ENCODE data around the gene ISM1. TPM values are rescaled to one million over a fixed set of nuclear protein-coding genes. Genes with fewer than 3 reads are reported as not detected.

ISM1 gene
- total and polyA plus RNA-seq, 7 donors, result 0.56 to 1.8 (median 0.99) TPM

DNA sequence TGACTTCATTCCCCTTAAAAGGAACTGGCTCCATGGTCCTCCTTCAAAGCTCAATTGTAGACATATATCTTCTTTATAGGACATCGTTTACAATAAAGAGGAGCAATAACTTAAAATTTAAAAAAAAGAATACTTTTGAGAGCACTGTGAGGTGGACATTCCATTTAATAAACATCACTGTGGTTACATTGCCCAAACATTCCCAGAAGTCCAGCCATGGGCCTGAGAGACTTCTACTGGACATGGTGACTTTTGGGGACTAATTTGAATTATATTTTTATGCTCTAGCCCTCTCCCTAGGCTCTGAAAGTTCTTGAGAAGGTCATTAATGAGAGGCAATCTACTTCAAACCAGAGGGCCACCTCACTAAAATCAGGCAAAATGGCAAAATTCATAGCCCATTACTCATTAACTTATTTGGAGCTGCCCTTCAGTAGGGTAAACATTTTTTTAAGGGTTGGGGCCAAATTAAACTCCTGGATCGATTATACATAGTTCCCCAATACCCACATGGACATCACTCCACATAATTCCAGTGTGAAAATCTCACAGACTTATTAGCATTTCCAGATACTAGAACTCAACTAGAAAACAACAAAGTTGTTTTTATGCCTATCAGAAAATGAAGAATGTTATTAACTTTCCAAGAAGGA, 17.1 kb downstream of the ISM1 start:
- intact Hi-C loops (cut with DNase I), result no loop called here
- TF ChIP-seq, protein P1, sequence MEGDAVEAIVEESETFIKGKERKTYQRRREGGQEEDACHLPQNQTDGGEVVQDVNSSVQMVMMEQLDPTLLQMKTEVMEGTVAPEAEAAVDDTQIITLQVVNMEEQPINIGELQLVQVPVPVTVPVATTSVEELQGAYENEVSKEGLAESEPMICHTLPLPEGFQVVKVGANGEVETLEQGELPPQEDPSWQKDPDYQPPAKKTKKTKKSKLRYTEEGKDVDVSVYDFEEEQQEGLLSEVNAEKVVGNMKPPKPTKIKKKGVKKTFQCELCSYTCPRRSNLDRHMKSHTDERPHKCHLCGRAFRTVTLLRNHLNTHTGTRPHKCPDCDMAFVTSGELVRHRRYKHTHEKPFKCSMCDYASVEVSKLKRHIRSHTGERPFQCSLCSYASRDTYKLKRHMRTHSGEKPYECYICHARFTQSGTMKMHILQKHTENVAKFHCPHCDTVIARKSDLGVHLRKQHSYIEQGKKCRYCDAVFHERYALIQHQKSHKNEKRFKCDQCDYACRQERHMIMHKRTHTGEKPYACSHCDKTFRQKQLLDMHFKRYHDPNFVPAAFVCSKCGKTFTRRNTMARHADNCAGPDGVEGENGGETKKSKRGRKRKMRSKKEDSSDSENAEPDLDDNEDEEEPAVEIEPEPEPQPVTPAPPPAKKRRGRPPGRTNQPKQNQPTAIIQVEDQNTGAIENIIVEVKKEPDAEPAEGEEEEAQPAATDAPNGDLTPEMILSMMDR (IDR thresholded peaks at IDR 0.05), result no peak
- ATAC-seq (no peak), DNase-seq (no peak)
- no peak overlapping the region for H3K27ac ChIP-seq
- H3K4me1 ChIP-seq, result no peaks in the 10 kb centered on the region
- no peaks in the 10 kb centered on the region for H3K36me3 ChIP-seq (ENCODE audit: insufficient read depth in 1 of 2, low read depth in 1 of 2)
- H3K4me3 ChIP-seq, result no peak overlapping the region
- 66 to 73% (median 68%) methylated on average over 2 of the region's 2 CpGs for WGBS, 3 donors
- no peaks in the 10 kb centered on the region for H3K9me3 ChIP-seq
- H3K27me3 ChIP-seq (ENCODE audit: insufficient read depth in 3 of 3, low read length in 2 of 3), result peaks cover 0 to 4% (median 0%) of the 10 kb centered on the region in 3 donors

DNA sequence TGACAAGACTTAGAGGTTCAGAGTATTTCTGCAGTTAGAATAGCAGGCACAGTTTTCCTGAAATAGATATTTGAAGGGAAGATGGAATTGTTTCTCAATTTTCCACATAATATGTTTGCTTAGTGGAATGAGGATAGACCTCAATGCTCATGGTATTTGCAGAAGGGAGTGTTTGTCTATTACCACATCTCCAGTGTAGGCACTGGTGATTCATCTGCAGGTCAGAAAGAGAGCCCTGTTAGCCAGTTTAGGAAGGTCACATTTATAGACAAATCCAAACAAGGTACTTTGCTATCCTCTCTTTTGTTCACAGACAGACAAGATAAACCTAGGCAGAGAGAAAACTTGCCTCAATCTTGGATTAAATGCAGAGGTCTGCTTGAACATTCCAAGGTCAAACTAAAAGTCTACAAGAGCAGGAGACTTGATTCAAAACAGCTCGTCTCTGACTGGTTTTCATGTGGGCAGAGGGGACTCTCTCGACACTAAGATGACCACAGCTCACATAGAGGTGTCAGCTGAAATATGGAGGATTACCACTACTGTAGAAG, 22.8 kb downstream of the ISM1 start:
- no peak for ATAC-seq
- H3K4me1 ChIP-seq, result no peaks in the 10 kb centered on the region
- intact Hi-C loops (cut with DNase I), result no loop called here

DNA sequence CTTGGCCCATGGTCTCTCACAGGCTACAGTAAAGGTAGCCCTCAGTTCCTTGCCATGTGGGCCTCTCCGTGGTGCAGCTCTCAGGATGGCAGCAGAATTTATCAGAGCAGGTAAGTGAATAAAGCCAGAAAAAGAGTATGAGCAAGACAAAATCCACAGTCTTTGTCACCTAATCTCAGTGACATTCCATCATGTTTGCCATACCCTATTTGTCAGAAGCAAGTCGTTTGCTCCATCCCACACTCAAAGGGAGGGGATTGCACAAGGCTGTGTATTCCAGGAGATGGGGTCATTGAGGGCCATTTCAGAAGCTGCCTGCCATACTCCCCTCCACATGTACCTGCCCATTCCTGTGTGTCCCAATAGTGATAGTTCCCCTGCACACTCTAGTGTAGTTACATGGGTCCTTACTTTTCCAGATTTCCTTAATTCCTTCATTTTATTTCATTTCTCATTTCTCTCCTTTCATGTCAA, 24.2 kb downstream of the ISM1 start:
- Histone ChIP-seq H3K4me1 (no peaks in the 10 kb centered on the region), H3K9me3 (no peaks in the 10 kb centered on the region), H3K27ac (no peak overlapping the region), H3K36me3 (ENCODE audit: insufficient read depth in 1 of 2, low read depth in 1 of 2) (no peaks in the 10 kb centered on the region), H3K4me3 (no peak overlapping the region), H3K27me3 (ENCODE audit: insufficient read depth in 3 of 3, low read length in 2 of 3) (peaks cover 0 to 4% (median 0%) of the 10 kb centered on the region in 3 donors)
- DNase-seq, result no peak
- no peak for ATAC-seq
- intact Hi-C loops (cut with DNase I), result no loop called here
- 63 to 75% (median 75%) methylated on average over 2 of the region's 2 CpGs for WGBS, 3 donors
- TF ChIP-seq, protein P1 (IDR thresholded peaks at IDR 0.05), result no peak

More for the DNA sequence above, 22.8 kb downstream of the ISM1 start:
- H3K9me3 ChIP-seq, result no peaks in the 10 kb centered on the region
- H3K27me3 ChIP-seq (ENCODE audit: insufficient read depth in 3 of 3, low read length in 2 of 3), result peaks cover 0 to 4% (median 0%) of the 10 kb centered on the region in 3 donors
- WGBS, 3 donors, result 80 to 94% (median 90%) methylated on average over 2 of the region's 2 CpGs
- TF ChIP-seq, protein P1 (IDR thresholded peaks at IDR 0.05), result no peak
- H3K36me3 ChIP-seq (ENCODE audit: insufficient read depth in 1 of 2, low read depth in 1 of 2), result no peaks in the 10 kb centered on the region
- no peak overlapping the region for H3K4me3 ChIP-seq
- no peak overlapping the region for H3K27ac ChIP-seq
- no peak for DNase-seq

DNA sequence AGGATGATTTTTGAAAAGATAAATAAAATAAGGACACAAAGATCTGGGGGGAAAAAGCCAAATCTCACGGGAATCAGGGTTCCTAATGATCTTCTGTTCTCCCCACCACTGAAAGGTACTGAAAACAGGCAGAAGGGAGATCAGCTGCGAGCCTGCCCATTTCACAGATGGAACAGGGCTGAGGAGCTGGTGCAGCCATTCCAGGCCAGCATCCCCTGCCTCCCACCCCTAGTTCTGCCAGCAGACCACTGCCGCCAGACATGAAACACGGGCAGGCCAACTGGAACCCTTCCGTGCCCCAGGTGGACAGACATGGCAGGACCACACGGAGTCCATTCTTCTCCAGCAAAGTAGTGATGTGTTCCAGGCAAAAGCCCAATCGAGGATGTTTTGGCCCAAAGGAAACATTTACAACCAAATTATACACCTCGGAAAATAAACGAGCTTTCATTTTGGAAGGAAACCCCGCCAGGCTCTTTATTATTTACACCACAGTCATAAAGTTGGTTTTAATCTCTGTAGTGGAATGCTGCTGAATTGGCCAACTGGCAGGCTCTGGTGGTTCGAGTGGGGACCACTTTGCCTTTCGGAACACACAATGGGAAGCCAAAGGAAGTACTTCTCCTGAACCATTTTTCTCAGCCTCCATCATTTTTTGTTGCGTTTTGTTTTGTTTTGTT, 28.2 kb downstream of the ISM1 start:
- intact Hi-C loops (cut with DNase I), result no loop called here
- Histone ChIP-seq H3K36me3 (ENCODE audit: insufficient read depth in 1 of 2, low read depth in 1 of 2) (no peaks in the 10 kb centered on the region), H3K4me1 (no peaks in the 10 kb centered on the region), H3K27me3 (ENCODE audit: insufficient read depth in 3 of 3, low read length in 2 of 3) (no peaks in the 10 kb centered on the region), H3K9me3 (no peaks in the 10 kb centered on the region), H3K4me3 (no peak overlapping the region), H3K27ac (no peak overlapping the region)
- DNase-seq, result no peak
- TF ChIP-seq, protein P1 (IDR thresholded peaks at IDR 0.05), result no peak
- no peak for ATAC-seq
- WGBS, 3 donors, result 48 to 66% (median 58%) methylated on average over 13 of the region's 13 CpGs

Measured in psoas muscle (tissue), 8 donors.